Measurements from ENCODE around the gene LYPD4. TPM values are rescaled to one million over a fixed set of nuclear protein-coding genes. Genes with fewer than 3 reads are reported as not detected.

The LYPD4 gene
- total RNA-seq, 1 experiment from 2014 or later, result not detected

- peak; percentile 83 for DNase-seq (ENCODE audit: low read depth)
These were observed 28.5 kb upstream of the LYPD4 start for GRCh38 chr19:41872775-41873647.

- DNase-seq (ENCODE audit: low read depth), result no peak
These were observed 27.9 kb upstream of the LYPD4 start for GRCh38 chr19:41872384-41872774.

GRCh38 chr19:41871573-41872383, 27.3 kb upstream of the LYPD4 start:
- peak; percentile 41 for DNase-seq (ENCODE audit: low read depth)

GRCh38 chr19:41870401-41870873, 26.0 kb upstream of the LYPD4 start:
- DNase-seq (ENCODE audit: low read depth), result peak; percentile 58

- DNase-seq (ENCODE audit: low read depth), result no peak
These were observed 25.0 kb upstream of the LYPD4 start for GRCh38 chr19:41869374-41869955.

- DNase-seq (ENCODE audit: low read depth), result no peak
These were observed 24.5 kb upstream of the LYPD4 start for GRCh38 chr19:41868989-41869300.

- DNase-seq (ENCODE audit: low read depth), result no peak
These were observed 23.9 kb upstream of the LYPD4 start for GRCh38 chr19:41868120-41868988.

- DNase-seq (ENCODE audit: low read depth), result no peak
These were observed 21.8 kb upstream of the LYPD4 start for GRCh38 chr19:41866284-41866683.

GRCh38 chr19:41864374-41864773, 19.9 kb upstream of the LYPD4 start:
- DNase-seq (ENCODE audit: low read depth), result no peak

GRCh38 chr19:41863209-41863931, 18.9 kb upstream of the LYPD4 start:
- no peak for DNase-seq (ENCODE audit: low read depth)

- DNase-seq (ENCODE audit: low read depth), result no peak
These were observed 18.0 kb upstream of the LYPD4 start for GRCh38 chr19:41862445-41862986.

- DNase-seq (ENCODE audit: low read depth), result no peak
These were observed 17.4 kb upstream of the LYPD4 start for GRCh38 chr19:41861846-41862245.

GRCh38 chr19:41861116-41861768, 16.8 kb upstream of the LYPD4 start:
- DNase-seq (ENCODE audit: low read depth), result no peak

GRCh38 chr19:41860419-41861115, 16.1 kb upstream of the LYPD4 start:
- DNase-seq (ENCODE audit: low read depth), result no peak

- DNase-seq (ENCODE audit: low read depth), result peak; percentile 99
These were observed 15.3 kb upstream of the LYPD4 start, which contains the start of gene RPS19 for GRCh38 chr19:41859618-41860418. Gene RPS19, plus strand, starts transcription at chr19:41860255. Its CDS starts 520 bp downstream, at chr19:41860775.

- DNase-seq (ENCODE audit: low read depth), result no peak
These were observed 14.7 kb upstream of the LYPD4 start for GRCh38 chr19:41859213-41859617.

GRCh38 chr19:41853768-41854167, 9.3 kb upstream of the LYPD4 start:
- DNase-seq (ENCODE audit: low read depth), result no peak

GRCh38 chr19:41853344-41853743, 8.9 kb upstream of the LYPD4 start:
- no peak for DNase-seq (ENCODE audit: low read depth)
